ENCODE data around the gene DUS1L.
"Not testable (repeated sequence)": the region's sequence is repeated elsewhere in the genome, so short reads cannot be mapped to it uniquely, and the experiment has no call there.

The DUS1L gene

DNA sequence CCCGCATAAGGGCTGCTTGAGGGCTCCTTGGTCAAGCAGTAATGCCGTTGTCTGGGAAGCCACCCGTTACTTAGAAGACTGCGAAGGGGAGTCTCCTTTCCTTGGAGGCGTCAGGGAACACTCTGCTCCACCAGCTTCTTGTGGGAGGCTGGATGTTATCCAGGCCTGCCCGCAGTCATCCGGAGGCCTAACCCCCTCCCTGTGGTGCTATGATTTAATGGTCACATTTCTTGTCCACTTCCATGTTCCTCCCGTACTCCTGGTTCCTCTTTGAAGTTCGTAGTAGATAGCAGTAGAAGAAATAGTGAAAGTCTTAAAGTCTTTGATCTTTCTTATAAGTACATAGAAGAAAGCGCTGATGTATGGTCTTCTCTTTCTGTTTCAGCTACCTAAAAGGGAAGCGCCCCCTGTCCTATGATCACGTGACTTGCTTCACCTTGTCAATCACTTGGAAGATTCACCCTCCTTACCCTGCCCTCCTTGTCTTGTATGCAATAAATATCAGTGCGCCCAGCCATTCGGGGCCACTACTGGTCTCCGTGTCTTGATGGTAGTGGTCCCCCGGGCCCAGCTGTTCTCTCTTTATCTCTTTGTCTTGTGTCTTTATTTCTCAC is 26.7 kb downstream of the DUS1L start:
- not testable (repeated sequence) for DNase-seq

DNA sequence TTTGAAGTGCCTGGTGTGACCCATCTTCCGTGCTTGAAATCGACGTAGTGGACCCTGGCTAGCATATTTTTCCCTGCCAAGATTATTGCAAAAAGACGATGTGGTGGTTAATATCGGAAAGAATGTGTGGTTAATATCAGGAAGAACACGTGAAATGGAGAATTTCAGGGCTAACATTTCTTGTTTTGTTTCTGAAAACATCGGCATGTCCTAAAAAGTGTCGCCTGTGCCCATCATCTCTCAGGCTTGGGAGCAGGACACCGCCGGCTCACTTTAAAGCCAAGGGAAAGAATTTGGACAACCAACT is 27.8 kb downstream of the DUS1L start:
- no peak for DNase-seq

DNA sequence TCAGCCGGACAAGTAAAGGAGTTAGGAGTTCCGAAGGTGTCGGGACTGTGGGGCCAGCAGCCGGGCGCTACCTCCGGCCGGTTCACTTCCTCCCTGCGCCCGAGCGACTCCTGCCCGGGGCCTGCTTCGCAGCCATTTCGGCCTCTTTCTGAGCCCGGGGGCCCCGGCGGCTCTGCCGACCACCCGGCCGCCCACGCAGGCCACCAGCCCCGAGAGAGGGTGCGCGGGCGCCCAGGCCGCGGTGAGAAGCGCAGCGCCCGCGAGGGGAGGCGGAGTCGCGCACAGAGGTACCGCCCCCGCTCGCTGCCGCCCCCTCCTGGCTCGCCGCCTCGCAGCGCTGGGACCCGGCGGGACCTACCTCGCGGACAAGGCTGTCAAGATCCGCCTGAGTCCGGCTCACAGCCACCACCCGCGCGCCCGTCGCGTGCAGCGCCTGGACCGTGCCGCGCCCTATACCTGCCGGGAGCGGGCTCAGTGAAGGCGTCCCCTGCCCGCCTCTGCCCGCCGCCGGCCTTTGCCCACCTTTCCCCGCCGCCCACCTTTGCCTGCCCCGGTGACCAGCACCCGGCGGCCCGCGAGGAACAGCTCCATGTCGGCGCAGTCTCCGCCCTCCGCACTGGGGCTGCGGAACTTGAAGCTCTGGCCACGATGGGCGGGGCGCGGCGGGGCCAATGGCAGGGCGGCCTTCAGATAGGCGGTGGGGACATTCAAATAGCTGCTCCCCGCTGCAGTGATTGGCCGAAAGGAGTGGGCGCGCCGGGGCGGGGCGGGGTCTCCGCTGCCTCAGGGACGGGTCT is 28.3 kb downstream of the DUS1L start, which contains the start of gene DCXR:
DCXR (minus strand) TSS at position 606 of the 797 bp plus-strand sequence; CDS start at position 591, 15 bp downstream.
- peak; percentile 97 for DNase-seq

DNA sequence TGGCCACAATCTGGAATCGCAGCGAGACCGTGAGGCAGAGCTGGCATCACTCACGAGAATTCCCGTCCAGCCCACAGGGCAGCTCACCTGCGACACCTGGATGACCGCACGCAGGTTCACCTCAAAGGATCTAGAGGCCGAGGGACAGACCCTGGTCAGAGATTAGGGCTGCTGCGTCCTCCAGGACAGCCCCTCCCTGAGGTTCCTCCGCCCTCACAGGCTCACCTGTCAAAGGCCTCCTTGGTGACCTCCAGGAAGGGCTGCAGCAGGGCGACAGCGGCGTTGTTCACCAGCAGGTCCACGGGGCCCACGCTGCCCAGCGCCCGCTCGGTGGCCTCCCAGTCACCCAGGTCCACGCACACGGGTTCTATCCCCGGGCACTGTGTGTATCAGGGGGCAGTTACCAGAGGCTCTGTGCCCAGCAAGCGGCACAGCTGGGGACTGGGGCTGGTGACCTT is 28.9 kb downstream of the DUS1L start:
- DNase-seq, result no peak

DNA sequence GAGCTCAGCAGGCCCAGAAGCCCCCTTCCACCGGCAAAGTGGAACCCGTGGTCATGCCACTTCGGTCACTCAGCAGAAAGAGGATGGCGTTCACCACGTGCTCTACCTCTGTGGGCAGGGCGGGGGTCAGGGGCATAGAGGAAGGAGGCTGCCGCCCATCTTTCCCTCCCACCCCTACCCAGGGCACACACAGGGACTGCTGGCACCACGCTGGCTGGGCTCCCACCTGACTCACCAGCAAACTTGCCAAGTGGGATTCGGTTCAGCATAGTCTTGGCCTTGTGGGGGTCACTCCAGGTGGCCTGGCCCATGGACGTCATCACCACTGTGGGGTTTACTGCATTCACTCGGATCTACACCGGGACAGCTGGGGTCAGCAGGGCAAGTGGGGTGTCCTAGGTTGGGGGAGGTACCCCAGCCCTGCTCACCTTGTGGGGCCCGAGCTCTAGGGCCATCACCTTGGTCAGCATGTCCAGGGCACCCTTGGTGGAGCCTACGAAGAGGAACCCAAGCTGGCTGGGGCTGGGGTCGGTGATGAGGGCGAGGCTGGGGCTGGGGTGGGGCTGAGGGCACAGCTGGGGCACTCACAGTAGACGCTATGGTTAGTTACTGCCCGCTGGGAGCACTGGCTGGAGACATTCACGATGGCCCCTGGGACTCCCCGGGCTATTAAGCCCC is 29.5 kb downstream of the DUS1L start:
- DNase-seq, result no peak

DNA sequence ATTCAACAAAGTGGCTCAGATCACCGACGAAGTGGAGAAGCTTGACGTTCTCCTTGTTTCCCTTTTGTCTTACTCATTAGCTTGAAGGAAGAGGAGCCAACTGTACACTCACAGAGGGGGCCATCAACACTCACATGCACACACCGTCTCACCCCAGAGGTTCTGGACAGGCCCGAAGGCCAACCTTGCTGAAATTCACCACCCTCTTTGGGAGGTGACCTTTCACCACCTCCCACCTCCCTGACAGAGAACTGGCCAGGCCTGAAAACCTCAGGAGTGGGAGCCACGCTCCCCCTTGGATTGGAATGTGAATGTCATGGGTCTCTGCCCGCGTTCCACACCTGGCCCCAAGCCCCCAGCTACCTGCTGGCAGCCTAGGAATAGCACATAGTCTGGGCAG is 30.1 kb downstream of the DUS1L start:
- DNase-seq, result no peak

DNA sequence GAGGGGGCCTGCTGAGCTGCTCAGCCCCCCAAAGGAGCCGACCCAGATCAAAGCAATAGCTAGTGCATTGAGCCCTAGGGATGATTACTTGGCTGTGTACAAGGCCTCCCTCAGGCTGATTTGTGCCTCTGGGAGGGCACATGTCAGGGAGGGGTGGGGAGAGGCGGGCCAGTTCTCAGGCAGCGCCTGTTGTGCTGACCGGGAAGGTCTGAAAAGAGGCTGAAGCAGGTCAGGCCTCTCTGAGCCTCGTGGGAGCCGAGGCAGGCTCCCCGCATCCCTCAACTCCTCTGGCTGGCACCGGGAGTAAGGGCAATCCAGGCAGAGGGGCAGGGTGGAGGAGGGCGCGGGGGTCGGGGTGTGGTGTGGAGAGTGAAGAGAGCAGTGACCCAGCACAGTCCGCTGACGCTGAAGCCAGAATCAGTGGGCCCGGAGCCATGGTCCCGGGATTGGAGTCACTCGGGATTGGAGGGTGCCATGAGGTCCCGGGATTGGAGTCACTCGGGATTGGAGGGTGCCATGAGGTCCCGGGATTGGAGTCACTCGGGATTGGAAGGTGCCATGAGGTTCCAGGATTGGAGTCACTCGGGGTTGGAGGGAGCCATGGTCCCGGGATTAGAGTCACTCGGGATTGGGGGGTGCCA is 31.1 kb downstream of the DUS1L start:
- no peak for DNase-seq

DNA sequence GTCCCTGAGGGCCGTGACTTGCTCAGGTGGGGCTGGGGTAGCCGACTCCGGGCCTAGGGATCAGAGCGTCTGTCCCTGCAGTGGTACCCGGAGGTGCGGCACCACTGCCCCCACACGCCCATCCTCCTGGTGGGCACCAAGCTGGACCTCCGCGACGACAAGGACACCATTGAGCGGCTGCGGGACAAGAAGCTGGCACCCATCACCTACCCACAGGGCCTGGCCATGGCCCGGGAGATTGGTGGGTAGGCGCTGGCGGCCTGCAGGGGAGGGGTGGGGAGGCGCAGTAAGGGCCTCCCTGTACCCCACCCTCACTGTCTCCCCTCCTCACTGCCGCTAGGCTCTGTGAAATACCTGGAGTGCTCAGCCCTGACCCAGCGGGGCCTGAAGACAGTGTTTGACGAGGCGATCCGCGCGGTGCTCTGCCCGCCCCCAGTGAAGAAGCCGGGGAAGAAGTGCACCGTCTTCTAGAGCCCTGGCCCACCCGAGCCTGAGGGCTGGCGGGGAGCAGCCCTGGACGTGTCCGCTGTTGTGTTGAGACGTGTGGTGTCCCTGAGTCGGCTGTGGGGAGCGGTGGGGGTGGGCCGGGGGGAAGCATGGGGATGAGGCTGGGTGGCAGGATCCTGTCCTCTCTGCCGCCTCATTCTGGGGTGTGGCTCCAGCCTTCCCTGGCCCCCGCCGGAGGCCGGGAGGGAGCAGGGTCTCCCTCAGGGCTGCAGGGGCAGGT is 32.1 kb downstream of the DUS1L start:
- DNase-seq, result no peak

DNA sequence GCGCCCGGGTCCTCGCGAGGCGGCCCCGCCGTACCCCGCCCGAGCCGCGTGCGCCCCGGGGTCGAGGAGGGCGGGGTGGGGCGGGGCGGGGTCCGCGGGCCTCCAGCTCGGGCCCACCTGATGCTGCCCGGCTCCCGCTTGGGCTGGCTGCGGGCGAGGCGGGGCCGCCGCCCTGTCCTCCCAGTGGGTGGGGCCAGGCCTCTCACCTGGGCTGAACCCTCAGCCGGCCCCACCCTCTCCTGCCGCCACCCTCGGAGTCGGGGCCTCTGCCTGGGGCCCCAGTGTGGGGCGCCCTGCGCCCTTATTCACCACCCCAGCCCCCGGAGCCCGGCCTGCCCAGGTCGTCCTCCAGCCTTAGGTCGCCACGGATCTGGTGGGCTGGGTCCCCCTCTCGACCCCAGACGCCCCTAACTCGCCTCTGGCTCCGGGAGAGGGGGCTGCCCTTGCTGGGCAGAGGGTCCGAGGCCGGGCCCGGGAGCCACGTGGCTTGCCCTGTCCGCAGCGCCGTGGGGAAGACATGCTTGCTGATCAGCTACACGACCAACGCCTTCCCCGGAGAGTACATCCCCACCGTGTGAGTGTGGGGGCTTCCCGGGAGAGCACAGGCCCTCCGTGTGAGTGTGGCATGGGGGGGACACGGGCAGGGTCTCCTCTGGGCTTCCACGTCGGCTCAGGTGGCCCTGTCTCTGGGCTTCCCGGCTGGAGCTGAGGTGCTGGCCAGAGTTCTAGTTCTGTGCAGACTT is 33.5 kb downstream of the DUS1L start:
- no peak for DNase-seq

DNA sequence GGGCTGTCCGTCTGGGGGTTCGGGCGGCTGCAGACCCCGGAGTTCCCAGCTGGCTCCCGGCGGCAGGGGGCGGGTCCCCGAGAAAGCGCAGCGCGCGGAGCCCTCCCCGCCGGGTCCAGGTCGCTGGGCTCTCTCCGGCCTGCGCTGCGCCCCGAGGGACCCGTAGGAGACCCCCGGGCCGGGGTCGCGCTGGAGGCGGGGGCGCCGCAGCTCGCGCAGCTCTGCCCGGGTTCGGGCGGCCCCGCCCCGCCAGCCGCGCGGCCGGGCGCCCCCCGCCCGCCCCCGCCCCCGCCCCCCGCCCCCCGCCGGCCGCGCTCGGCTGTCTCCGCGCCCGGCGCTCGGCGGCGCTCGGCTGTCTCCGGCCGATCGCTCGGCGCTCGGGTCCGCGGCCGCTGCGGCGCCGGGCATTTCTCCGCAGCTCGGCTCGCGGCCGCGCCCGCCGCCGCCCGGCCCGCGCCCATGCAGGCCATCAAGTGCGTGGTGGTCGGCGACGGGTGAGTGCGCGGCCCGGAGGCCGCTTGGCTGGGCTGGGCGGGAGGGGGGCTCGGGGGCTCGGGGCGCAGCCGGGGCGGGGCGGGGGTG is 34.2 kb downstream of the DUS1L start, which contains the start of gene RAC3:
RAC3 (plus strand) TSS at position 376 of the 582 bp plus-strand sequence; CDS start at position 460, 84 bp downstream.
- DNase-seq, result no peak

DNA sequence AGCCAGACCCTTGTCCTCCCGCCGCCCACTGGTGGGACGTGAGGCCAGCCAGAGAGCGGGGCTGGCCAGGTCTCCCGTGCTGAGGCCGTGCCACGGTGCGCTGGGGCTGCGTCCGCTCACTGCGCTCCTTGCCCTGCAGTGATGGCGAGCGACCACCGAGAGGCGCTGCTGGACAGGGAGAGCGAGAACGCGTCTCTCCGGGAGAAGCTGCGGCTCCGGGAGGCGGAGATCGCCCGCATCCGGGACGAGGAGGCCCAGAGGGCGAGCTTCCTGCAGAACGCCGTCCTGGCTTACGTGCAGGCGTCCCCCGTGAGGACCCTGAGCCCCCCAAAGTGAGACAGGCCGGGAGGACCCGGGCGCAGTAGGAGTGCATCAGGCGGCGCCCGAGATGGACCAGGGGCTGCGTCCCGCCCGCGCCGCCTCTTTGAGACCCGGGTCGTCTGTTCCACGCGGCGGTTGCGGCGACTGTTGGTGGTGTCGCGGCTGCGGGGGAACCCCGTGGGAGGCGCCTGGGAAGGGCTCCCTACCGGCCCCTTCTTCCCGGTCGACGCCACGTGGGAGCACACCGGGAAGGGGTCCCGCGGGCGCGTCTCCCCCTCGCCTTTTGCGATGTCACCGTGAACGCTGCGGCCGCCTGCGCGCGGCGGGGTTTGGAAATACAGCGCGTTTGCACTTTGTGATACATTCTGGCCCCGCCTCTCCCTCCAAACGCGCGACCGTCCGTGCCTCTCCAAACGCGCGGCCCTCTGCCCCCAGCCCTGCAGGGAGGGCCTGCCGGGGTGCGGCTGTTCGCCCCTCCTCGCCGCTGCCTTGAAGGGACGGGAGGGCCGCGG is 34.9 kb downstream of the DUS1L start:
- peak; percentile 91 for DNase-seq

DNA sequence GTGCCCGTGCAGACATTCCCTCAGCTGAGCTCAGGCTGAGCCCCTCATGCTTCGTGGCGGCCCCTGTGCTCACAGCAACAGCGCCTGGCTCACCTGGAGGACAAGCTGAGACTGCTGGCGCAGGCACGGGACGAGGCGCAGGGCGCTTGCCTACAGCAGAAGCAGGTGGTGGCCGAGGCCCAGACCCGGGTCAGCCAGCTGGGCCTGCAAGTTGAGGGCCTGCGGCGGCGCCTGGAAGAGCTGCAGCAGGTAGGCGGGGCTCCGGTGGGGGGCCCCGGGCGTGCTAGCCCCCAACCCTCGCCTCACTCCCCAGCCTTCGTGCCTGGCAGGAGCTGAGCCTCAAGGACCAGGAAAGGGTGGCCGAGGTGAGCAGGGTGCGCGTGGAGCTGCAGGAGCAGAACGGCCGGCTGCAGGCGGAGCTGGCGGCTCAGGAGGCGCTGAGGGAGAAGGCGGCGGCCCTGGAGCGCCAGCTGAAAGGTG is 35.6 kb downstream of the DUS1L start:
- DNase-seq, result no peak

DNA sequence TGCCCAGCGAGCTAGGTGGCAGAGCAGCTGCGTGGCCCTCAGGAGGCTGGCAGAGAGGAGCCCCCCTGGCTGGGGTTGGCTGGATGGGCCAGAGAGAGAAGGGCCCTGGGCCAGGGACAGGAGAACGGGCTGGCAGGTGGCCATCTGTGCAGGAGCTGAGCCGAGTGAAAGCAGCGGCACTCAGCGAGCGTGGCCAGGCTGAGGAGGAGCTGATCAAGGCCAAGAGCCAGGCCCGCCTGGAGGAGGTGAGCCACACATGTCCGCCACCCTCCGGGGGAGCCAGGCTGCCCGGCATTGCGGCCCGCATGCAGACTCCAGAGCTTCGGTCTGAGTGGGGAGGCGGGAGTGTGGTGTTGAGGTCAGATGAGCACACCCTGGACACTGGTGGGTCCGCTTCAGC is 36.2 kb downstream of the DUS1L start:
- DNase-seq, result no peak

DNA sequence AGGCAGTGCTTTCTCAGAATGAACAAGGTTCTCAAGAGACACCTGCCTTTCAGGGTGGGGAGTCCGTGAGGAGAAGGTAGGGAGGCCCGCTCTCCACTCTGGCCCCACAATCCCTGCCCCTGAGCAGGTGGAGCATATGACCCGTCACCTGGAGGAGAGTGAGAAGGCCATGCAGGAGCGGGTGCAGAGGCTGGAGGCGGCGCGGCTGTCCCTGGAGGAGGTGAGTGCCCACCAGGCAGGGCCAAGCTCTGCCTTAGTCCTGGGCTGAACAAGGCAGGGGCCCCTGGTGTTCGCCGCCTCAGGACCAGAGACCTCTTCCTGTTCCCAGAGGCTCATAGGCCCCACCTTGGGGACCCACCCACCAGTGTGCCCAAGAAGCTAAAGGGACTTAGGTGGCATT is 36.6 kb downstream of the DUS1L start:
- no peak for DNase-seq

DNA sequence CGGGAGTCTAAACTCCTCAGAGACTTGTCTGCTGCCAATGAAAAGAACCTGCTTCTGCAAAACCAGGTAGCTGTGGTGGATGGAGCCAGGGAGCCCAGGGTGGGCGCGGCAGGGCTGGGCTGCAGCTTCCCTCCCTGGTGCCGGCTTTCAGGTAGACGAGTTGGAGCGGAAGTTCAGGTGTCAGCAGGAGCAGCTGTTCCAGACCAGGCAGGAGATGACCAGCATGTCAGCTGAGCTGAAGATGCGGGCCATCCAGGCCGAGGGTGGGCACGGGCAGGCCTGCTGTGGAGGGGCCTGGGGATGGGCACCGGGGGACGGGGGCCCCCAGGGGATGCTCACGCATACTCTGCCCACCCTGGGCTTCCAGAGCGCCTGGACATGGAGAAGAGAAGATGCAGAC is 37.4 kb downstream of the DUS1L start:
- no peak for DNase-seq

DNA sequence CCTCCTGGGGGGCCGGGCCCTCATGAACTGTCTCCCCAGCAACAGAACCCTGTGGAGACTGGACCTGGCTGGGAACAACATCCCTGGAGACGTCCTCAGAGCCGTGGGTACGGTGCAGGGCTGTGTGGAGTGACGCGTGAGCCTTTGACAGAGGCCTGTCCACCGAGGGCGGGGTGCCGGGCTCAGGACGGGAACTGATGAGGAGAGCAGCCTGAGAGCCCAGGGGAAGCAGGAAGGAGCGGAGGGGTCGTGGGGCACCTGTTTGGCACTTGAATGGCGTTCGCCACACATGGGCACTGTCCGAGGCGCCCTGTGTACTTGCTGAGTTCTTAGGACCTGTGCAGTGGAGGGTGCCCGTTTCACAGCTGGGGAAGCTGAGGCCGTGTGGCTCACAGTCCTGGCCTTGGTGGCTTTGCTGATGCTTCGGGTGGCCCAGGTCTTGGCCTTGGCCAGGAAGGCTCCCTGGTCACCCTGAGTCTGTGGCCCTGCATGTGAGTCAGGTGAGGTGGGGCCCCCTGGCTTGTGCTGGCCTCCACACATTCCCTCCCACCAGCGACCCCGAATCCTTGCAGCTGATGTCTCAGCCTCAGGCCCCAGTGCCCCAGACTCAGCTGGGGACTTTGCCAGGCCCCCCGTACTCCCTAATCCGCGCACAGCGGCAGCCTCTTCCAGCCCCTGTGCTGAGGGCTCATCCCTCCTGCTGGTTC is 40.0 kb downstream of the DUS1L start:
- no peak for DNase-seq

DNA sequence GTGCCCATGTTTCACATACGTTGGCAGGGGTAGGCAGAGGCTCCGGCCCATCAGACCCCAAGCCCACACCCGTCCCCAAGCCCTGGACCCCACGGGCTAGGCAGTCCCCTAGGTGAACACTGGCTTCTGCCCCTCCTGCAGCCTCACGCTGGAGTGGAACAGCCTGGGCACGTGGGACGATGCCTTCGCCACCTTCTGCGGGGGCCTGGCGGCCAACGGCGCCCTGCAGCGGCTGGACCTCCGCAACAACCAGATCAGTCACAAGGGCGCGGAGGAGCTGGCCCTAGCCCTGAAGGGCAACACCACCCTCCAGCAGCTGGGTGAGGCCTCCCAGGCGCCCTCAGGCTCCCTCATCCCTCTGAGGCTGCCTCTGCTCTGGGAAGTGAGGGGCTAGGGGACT is 40.7 kb downstream of the DUS1L start:
- no peak for DNase-seq

DNA sequence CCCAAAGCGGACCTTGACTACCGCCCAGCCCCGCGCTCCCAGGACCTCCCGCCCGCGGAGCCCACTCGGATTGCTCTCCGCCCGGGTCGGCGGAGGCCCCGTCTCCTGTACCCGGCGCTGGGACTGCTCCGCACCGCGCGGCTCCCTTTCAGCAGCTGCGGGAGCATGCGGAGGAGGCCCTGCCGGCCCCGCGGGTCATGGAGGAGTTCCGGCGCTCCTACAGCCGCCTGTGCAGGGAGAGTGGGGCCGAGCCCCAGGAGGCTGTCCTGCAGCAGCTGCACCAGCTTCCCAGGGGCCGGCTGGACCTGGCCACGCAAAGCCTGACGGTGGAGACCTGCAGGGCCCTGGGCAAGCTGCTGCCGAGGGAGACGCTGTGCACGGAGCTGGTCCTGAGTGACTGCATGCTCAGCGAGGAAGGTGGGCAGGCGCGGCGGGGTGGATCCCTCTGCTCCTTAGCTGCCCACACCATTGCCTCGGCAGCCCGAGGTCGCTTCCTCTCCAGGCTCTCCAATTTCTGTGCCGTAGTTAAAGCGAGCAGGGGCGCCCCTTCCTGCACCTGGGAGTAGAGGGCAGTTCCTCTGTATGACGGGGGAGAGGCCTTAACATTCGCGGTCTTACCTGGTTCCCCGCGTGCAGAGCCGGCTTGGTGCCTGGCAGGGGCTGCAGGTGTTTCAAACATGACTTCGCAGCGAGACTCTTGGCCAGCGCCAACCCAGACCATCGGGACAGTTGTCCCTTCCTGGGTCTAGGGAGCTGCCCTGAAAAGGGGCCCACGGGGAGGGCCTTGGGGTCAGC is 42.0 kb downstream of the DUS1L start:
- DNase-seq, result no peak

DNA sequence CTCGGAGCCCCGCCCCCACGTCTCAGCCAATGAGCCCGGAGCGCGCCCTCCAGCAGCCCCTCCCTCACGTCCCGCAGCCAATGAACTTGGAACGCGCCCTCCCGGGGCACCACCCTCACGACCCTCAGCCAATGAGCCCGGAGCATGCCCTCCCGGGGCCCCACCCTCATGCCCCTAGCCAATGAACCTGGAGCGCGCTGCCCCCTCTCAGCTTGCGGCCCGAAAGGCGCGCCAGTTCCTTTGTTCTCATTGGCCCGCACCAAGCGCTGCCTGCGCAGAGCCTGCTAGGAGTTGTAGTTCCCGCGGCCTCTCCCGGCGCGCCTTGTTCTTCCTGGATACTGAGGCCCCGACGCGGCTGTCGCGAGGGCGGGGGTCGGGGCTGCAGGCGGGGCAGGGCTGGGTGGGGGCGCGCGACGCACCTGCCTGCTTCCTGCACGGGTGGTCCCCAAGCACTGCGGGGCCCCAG is 42.6 kb downstream of the DUS1L start, which contains the start of gene LRRC45:
LRRC45 (plus strand) TSS at position 325 of the 466 bp plus-strand sequence. CDS start 339 bp downstream, outside the sequence.
- peak; percentile 100 for DNase-seq

All from femur (tissue), 1 donor.